CD4-positive, alpha-beta T cell (primary cell): ENCODE results near the gene NOTCH3. TPM values are rescaled to one million over a fixed set of nuclear protein-coding genes. Genes with fewer than 3 reads are reported as not detected.

Experiments used
- ATAC-seq: fragments of 200-7000 bp; cut with Tn5 transposase; one replicate; pipeline ENCODE4 v1.10.0; 2022; ENCODE audit warnings: mild to moderate bottlenecking; ENCODE audit not compliant: poor library complexity
- CTCF ChIA-PET: fragments of 350-600 bp; sonication (Branson Sonifier 250); formaldehyde crosslinking; loops from one replicate; lab custom pipeline; 2021; ENCODE audit warnings: antibody characterized with exemption, inconsistent platforms; lab: Charles Lee
- POLR2A ChIA-PET: fragments of 350-600 bp; sonication (Branson Sonifier 250); formaldehyde crosslinking; loops from one replicate; lab custom pipeline; 2021; ENCODE audit warnings: antibody characterized with exemption, inconsistent platforms; lab: Charles Lee
- DNase-seq, 14 experiments: peaks; one replicate each; pipeline ENCODE4 v3.0.0-alpha.2; 2013 to 2020; ENCODE audit warnings: mixed read lengths in 2 of 14
- H3K27ac ChIP-seq, 2 donors: one replicate each; pipeline versions ENCODE4 v1.5.1 to v1.7.0; 2013; ENCODE audit warnings: low read length in 2 of 2, low read depth in 1 of 2, mild to moderate bottlenecking in 1 of 2
- H3K27me3 ChIP-seq, 2 experiments: 1 replicate in 1 of 2; 2 replicates in 1 of 2; pipeline versions ENCODE4 v1.6.1 to v1.7.0; 2013; ENCODE audit warnings: low read length in 2 of 2, control low read depth in 1 of 2, mild to moderate bottlenecking in 1 of 2, moderate library complexity in 1 of 2; ENCODE audit not compliant: insufficient read depth in 2 of 2, control insufficient read depth in 1 of 2
- H3K36me3 ChIP-seq: one replicate; pipeline ENCODE4 v1.6.1; 2013; ENCODE audit warnings: low read length, control low read depth; ENCODE audit not compliant: insufficient read depth
- H3K4me1 ChIP-seq: one replicate; pipeline ENCODE4 v1.6.1; 2013; ENCODE audit warnings: low read length, control low read depth; ENCODE audit not compliant: insufficient read depth
- H3K4me3 ChIP-seq: one replicate; pipeline ENCODE4 v1.5.1; 2013; ENCODE audit warnings: mild to moderate bottlenecking, low read length, moderate library complexity
- H3K9me3 ChIP-seq, 2 experiments: 1 replicate in 1 of 2; 2 replicates in 1 of 2; pipeline versions ENCODE4 v1.6.1 to v1.7.0; 2013; ENCODE audit warnings: low read length in 2 of 2, mild to moderate bottlenecking in 2 of 2, control low read depth in 1 of 2, moderate library complexity in 1 of 2; ENCODE audit not compliant: control insufficient read depth in 1 of 2, insufficient read depth in 1 of 2
- H3K27ac Mint-ChIP-seq: one replicate; pipeline ENCODE4 v1.8.0; 2020; ENCODE audit warnings: mixed read lengths
- H3K27me3 Mint-ChIP-seq: one replicate; pipeline ENCODE4 v1.8.0; 2021; ENCODE audit warnings: mixed read lengths
- H3K36me3 Mint-ChIP-seq: one replicate; pipeline ENCODE4 v1.8.0; 2021; ENCODE audit warnings: low read depth, mixed read lengths
- H3K4me1 Mint-ChIP-seq: one replicate; pipeline ENCODE4 v1.8.0; 2021; ENCODE audit warnings: low read depth, mixed read lengths
- H3K4me3 Mint-ChIP-seq: one replicate; pipeline ENCODE4 v1.8.0; 2020; ENCODE audit warnings: mild to moderate bottlenecking, mixed read lengths
- H3K9me3 Mint-ChIP-seq: one replicate; pipeline ENCODE4 v1.8.0; 2020; ENCODE audit warnings: mixed read lengths
- CTCF ChIP-seq: fragments of 200-600 bp; IDR thresholded peaks from one replicate; pipeline ENCODE4 v1.8.0; 2022; ENCODE audit warnings: antibody characterized with exemption, mild to moderate bottlenecking
- intact Hi-C, 2 experiments: fragments of 100-400 bp; cut with DNase I in 1 of 2; cut with micrococcal nuclease in 1 of 2; formaldehyde crosslinking; loops; one replicate each; pipeline versions ENCODE4 v1.15.1 to v1.9.0; 2023 to 2025; cut with DNase I, micrococcal nuclease
- total RNA-seq, 174 experiments: library from RNA in 2 of 174; stranded (reverse) in 2 of 174; gene quantifications; one replicate each; pipeline ENCODE4 v1.2.3 and lab custom pipeline; 2021 to 2026

The NOTCH3 gene
- total RNA-seq, 2 experiments from 2014 or later, result not detected

- Mint-ChIP-seq H3K36me3 (peaks cover 83% of the 10 kb centered on the region), H3K27ac (no peak overlapping the region), H3K4me1 (no peaks in the 10 kb centered on the region), H3K27me3 (no peaks in the 10 kb centered on the region), H3K9me3 (no peaks in the 10 kb centered on the region), H3K4me3 (no peak overlapping the region)
- Histone ChIP-seq H3K4me3 (no peak overlapping the region), H3K27ac (no peak overlapping the region), H3K4me1 (no peaks in the 10 kb centered on the region), H3K9me3 (no peaks in the 10 kb centered on the region), H3K27me3 (no peaks in the 10 kb centered on the region), H3K36me3 (peaks cover 91% of the 10 kb centered on the region)
- no peak for TF ChIP-seq CTCF
- DNase-seq (no peak), ATAC-seq (no peak)
- ChIA-PET CTCF (no interaction called here), POLR2A (interaction anchor here (0.6 kb wide), 1 partner anchor 15 kb away, joined by 3 read pairs; no protein-coding TSS in a partner anchor)
- intact Hi-C loops, result no loop called here
Measured at GRCh38 chr19:15244808-15245207, 44.0 kb upstream of the NOTCH3 start.

DNA sequence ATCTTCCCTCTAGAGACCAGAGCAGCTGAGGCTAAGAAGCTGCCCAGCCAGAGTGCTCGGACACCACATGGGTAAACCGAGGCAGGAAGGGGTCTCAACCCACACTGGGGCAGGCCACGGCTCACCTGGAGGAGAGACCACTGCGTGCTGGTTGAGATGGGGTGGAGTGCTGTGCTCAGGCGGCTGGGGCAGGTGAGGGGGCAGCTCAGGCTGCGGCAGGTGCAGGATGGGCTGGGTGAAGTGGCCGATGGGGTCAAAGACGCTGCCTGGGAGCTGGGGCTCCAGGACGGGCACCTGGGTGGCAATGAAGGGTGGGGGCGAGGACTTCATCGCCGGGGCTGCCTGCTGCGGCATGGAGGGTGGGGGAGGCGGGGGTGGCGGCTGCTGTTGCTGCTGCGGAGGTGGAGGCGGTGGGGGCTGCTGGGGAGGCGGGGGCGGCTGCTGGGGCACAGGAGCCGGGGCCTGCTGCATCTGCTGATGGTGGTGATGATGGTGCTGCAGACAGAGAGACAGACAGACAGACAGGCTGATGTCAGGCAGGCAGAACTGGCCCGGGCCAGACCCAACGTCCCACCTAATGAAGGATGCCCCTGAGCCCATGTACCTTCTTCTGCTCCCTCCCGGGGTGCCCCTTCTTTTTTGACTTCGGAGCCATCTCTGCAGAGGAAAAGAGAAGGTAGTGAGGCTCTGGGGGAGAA is 43.5 kb upstream of the NOTCH3 start:
- Mint-ChIP-seq H3K27ac (no peak overlapping the region), H3K27me3 (no peaks in the 10 kb centered on the region), H3K9me3 (no peaks in the 10 kb centered on the region), H3K36me3 (peaks cover 82% of the 10 kb centered on the region), H3K4me3 (no peak overlapping the region), H3K4me1 (no peaks in the 10 kb centered on the region)
- no peak for DNase-seq
- intact Hi-C loops, result no loop called here
- H3K9me3 ChIP-seq, result no peaks in the 10 kb centered on the region
- no peak overlapping the region for H3K4me3 ChIP-seq
- H3K27me3 ChIP-seq, result no peaks in the 10 kb centered on the region
- no peak overlapping the region for H3K27ac ChIP-seq
- no peak for ATAC-seq
- no peaks in the 10 kb centered on the region for H3K4me1 ChIP-seq
- POLR2A ChIA-PET, result interaction anchor here (0.6 kb wide), 1 partner anchor 14 kb away, joined by 3 read pairs; no protein-coding TSS in a partner anchor
- H3K36me3 ChIP-seq, result peaks cover 91% of the 10 kb centered on the region
- no peak for TF ChIP-seq CTCF
- CTCF ChIA-PET, result no interaction called here

DNA sequence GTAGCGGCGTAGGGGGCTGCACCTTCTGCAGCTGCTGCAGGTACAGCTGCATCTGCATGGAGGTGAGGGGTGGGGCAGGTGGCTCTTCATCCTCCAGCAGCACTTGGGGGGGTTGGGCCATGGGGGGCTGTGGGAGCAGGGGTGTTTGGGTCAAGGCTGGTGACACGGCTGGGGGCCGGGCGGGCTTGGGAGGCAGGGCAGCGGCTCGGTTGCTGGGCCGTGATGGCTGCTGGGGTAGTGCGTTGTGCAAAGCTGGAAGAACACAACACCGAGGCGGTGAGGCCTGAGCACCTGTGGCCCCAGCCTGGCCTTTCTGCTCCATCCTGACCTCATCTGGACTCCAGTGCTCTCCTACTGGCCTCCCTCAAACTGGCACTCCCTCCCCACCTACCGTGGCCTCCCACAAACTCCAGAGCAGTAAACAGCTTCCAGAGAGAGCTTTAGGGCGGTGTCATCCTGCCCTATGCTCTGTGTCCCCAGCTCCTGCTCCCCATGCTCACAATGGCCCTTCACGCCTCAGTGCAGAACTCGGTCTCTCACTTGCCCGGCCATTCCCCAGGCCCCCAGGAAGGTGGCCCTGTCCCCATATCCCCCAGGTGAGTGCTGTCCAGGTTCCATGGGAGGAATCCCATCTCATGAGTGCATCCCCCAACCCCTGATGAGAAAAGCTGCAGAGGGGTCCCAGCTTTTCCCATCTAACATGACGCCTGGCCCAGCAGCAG is 42.6 kb upstream of the NOTCH3 start:
- no peak overlapping the region for H3K27ac ChIP-seq
- ChIA-PET CTCF (no interaction called here), POLR2A (no interaction called here)
- intact Hi-C loops, result no loop called here
- no peak for TF ChIP-seq CTCF
- Mint-ChIP-seq H3K9me3 (no peaks in the 10 kb centered on the region), H3K27me3 (no peaks in the 10 kb centered on the region), H3K4me3 (no peak overlapping the region), H3K4me1 (no peaks in the 10 kb centered on the region), H3K36me3 (peaks cover 76% of the 10 kb centered on the region), H3K27ac (no peak overlapping the region)
- H3K27me3 ChIP-seq, result no peaks in the 10 kb centered on the region
- no peak for DNase-seq
- H3K4me1 ChIP-seq, result no peaks in the 10 kb centered on the region
- no peaks in the 10 kb centered on the region for H3K9me3 ChIP-seq
- ATAC-seq, result no peak
- no peak overlapping the region for H3K4me3 ChIP-seq
- peaks cover 90% of the 10 kb centered on the region for H3K36me3 ChIP-seq
